T1000 (cell line): ENCODE results near the gene FAM47E.

Experiments
- DNase-seq: peaks from one replicate; lab custom pipeline; 2025; ENCODE audit warnings: mixed read lengths; lab: John Stamatoyannopoulos, UW

FAM47E gene

GRCh38 chr4:76301775-76302162 lies 50.2 kb downstream of the FAM47E start:
- no peak for DNase-seq

GRCh38 chr4:76302826-76303438 lies 51.4 kb downstream of the FAM47E start:
- no peak for DNase-seq

DNA sequence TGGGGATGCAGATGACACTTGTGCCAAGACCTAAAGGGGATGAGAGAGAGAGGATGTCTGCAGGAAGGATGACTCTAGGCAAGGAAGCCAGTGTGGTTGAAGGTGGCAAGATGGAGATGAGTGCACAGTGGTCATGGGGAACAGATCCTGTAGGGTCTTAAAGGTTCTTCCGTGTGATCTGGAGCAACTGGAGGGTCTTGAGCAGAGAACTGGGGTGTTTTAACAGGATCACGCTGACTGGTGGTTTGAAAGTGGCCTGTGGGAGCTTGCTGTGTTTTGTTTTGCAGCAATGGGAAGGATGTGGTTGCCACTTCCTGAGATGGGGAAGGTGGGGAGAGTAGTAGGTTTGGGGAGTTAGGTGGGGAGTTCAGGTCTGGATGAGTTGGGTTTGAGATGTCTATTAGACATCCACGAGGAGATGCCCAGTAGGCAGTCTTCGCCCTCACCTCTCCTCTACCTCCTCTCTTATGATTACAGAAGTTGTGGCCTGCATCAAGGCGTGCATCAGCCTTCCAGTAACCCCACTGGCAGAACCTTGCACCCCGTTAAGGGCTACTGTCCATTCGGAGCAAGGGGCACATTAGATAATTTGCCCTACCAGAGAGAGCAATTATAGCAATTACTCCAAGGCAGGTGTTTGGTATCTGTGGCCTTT lies 53.6 kb downstream of the FAM47E start:
- no peak for DNase-seq

GRCh38 chr4:76305971-76306881 lies 54.7 kb downstream of the FAM47E start, which contains the start of gene STBD1:
Gene STBD1, plus strand, starts transcription at chr4:76306733. Its CDS starts 37 bp downstream, at chr4:76306770.
- peak; percentile 46 for DNase-seq

DNA sequence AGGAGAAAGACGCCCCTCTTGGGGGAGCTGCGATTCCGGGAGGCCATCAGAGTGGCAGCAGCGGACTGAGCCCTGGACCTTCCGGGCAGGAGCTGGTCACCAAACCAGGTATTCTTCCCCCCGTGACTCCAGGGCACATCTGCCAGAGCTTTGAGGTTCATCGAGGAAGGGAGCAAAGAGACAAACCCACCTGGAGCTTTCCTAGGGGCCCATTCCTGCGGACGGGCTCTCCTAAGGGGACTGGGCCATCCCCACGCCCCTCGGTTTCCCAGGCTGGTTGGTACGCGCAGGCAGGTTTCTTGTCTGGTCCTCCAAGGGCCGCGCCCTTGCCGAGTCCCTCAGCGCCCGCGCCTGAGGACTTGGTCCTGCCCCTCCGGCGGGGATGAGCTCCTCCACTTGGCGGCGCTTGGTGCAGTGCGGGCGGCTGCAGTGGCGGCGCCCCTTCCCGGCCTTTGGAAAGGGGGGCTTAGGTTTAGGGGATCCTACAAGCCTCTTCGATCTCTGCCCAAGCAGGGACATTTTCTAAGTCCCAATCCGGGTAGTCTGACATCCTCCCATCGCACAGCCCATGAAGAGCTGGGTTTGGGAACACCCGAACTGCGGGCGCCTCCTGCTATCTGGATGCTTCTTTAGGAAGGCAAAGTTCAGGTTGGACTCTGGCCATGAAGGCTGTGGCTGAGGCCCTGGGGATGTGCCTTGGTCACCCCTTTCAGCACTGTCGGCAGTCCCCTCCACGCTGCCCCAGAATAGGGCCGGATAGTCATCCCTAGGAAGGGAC lies 55.5 kb downstream of the FAM47E start:
- no peak for DNase-seq

DNA sequence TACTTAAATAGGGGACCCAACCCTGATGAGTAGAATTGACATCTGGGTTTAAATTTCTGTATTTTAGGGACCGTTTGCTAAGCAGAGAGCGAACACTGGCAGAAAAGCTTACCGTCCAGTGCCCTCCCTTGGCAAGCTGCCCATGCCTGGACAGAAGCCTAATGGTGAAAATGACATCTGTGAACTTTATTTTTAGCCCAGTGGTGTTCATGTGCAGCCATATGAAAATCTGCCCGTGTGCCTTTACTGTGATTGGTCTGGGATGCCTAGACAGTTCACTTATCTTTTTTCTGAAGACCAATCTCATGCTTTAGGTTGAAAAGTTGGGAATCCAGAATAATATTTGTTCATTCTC lies 56.1 kb downstream of the FAM47E start:
- no peak for DNase-seq

DNA sequence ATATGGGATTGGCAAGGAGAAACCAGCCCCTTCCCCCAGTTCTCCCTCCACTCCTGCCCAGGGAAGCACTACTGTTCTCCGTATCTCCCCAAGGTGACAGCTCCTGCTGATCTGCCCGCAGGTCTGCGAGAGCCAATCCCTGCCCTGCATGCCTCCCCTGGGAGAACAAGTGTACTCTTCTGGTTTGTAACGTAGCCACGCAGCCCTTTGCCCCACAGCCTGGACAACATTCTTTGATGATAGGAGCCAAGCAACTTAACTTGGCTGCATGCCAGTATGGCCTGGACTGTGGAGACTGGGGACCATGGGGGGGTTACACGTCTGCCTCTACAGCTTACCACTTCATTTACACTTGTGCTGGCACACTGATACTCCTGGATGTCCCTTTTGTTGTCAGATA lies 57.0 kb downstream of the FAM47E start:
- DNase-seq: no peak

DNA sequence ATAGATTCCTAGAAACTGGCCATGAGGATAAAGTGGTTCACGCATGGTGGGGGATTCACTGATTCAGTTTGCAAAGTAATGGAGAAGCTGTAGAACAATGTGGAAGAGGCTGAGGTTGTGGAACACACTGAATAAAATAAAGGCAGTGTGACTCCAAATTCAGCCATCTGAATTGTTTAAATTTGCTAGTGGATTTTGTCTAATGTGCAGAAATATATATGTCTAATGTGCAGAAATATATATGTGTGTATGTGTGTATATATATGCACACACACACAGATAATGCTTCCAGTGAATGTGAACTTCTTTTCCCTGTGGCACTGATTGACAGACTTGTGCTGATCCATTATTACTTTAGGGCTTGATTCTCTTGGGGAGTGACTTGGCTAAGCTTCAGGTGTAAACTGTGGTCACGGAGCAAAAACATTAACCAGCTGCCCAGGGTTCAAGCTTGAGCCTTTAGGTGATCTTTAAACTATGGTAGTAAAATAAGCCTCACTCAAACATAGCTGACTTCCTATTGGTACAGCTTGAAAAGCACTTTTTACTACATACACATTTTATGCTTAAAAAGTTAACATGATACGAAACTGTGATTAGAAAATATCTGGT lies 58.5 kb downstream of the FAM47E start:
- no peak for DNase-seq

DNA sequence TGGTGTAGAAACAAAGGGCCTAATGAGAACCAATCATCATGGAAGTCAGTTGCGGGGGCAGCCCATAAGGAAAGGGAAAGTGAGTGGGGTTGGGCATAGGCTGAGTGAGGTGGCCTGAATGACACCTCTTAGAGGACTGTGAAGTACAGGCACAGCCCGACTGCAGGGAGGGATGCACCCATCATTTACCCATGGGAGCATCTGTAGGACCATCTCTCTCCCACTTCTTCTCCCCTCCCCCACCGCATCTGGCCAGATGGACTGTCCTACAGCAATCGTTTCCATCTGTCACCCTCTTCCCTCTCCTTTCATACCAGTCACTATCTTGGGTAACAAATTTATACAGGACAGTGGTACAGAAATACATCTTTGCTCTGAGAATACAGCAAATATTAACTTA lies 59.2 kb downstream of the FAM47E start:
- DNase-seq: no peak

- no peak for DNase-seq
Observed at GRCh38 chr4:76311896-76312331, 60.4 kb downstream of the FAM47E start.

DNA sequence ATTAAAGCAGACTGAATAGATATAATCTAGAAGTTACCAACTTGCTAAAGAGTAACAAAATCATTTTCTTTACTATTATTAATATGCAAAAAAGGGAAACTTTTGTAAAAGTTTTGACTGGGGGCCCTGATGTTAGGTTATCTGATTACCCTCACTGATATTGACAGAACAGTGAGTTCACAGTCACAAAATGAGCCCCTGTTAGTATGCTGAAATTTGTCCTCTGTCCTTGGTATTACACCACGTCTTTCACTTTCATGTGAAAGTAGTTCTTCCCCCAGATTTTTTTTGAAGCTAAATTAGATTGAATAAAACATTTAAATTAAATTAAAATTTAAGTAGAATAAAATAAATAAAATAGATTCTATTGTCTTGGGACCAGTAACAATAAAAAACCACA lies 60.9 kb downstream of the FAM47E start:
- no peak for DNase-seq

DNA sequence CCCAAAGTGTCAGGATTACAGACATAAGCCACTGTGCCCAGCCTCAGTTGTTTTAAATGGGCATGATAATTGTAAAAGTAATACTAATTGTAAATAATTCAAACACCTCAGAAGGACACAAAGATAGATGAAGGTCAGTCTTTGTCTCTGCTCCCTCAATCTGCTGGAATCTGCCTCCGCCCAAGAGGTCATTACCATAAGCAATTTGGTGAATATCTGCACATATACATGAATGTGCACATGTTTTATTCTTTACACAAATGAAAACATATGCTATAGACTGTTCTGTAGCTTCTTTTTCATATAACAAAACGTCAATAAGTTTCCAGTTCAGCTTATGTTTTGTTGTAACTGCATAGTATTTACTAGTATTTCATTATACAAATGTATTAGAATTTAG lies 62.0 kb downstream of the FAM47E start:
- no peak for DNase-seq

DNA sequence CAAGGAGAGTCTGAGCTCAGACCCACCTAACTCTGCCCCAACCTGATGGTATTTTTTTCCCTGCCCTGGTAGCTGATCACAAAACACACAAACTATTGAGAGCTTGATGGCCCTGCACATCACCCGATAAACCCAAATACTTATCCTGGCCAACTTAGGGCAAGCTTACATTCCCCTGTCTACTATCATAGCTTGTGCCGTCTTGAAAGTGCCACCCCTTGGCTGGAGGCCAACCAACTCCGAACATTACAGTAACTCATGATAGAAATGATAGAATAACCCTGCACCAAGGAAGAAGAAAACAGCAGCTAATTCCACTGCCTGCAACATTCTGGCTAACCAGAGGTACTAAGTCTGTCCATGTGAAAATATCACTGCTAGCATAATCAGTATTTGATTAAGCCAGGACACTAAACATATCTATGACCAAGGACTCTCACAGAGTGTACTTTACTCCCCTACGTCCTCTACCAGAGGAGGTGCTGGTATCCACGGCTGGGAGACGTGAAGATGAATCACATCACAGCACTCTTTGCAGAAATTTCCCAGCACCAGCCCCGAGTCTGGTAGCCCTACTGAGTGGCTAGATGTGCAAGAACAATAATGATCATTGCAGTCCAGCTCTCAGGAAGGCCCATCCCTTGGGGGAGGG lies 63.9 kb downstream of the FAM47E start:
- no peak for DNase-seq

GRCh38 chr4:76316131-76316530 lies 64.6 kb downstream of the FAM47E start:
- DNase-seq: no peak

GRCh38 chr4:76322236-76322635 lies 70.7 kb downstream of the FAM47E start:
- no peak for DNase-seq

DNA sequence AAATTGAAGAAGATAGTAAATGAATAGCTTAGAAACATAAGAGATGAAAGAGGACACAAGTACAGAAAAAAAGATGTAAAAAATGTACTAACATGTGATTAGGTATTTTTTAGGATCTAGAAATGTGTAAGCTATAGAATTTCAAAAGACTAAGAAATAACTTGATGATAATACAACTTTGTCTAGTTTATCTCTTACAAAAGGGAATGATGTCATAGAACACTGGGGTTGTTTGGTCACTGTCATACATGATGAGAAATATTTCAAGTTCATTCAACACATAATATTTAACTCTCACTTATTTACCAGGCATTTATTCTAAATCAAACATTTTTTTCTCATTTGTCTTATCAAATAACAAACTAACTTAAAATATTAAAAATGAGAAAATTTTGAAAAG lies 73.6 kb downstream of the FAM47E start:
- no peak for DNase-seq

DNA sequence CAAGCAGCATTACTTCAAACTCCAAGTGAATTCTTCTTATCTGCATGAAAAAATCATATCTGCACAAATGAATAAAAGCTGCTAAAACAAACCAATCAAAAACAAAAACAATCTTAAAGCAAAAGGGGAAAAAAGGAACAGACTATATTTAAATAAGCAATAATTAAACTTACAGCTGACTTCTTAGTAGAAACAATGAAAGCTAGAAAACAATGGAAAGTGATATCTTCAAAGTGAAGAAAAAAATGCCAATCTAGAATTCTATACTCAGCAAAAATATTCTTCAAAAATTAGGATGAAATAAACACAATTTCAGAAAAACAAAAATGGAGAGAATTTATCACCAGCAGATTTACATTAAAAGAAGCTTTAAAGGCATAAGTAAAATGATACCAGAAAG lies 75.0 kb downstream of the FAM47E start:
- DNase-seq: no peak
